Renal cortex interstitium (tissue), 11 donors: ENCODE data around the gene NGF. TPM values are rescaled to one million over a fixed set of nuclear protein-coding genes. Genes with fewer than 3 reads are reported as not detected.
A peak's percentile ranks its signal among the peaks of the same experiment; 100 is the strongest.
"Not testable (repeated sequence)": the region's sequence is repeated elsewhere in the genome, so short reads cannot be mapped to it uniquely, and the experiment has no call there.

Source experiments
- DNase-seq, 11 donors: peaks; one replicate each; pipeline ENCODE4 v3.0.0-alpha.2; 2013; ENCODE audit warnings: low read depth in 9 of 11, low spot score in 4 of 11; ENCODE audit errors: extremely low read depth in 1 of 11
- polyA plus RNA-seq, 3 donors: library from polyadenylated mRNA; unstranded; fragments of 120-200 nt; gene quantifications; one replicate each; pipeline ENCODE4 v1.2.1, GENCODE V29; 2013; ENCODE audit not compliant: insufficient read length in 3 of 3

The NGF gene
- polyA plus RNA-seq, 3 donors, result 1.1 to 2.5 (median 2.1) TPM

GRCh38 chr1:115314765-115315164 lies 23.3 kb downstream of the NGF start:
- no peak for DNase-seq

GRCh38 chr1:115314092-115314491 lies 24.0 kb downstream of the NGF start:
- DNase-seq, result no peak

- no peak for DNase-seq
These were observed 24.9 kb downstream of the NGF start for GRCh38 chr1:115313182-115313581.

- no peak for DNase-seq
These were observed 25.3 kb downstream of the NGF start for GRCh38 chr1:115312742-115313141.

GRCh38 chr1:115311474-115311989 lies 26.5 kb downstream of the NGF start:
- no peak for DNase-seq

GRCh38 chr1:115310581-115311473 lies 27.2 kb downstream of the NGF start:
- no peak for DNase-seq

GRCh38 chr1:115309504-115309903 lies 28.5 kb downstream of the NGF start:
- DNase-seq, result not testable (repeated sequence)

- no peak for DNase-seq
These were observed 29.1 kb downstream of the NGF start for GRCh38 chr1:115308969-115309368.

GRCh38 chr1:115307661-115308060 lies 30.4 kb downstream of the NGF start:
- DNase-seq, result no peak

GRCh38 chr1:115306146-115306545 lies 31.9 kb downstream of the NGF start:
- DNase-seq, result no peak

- no peak for DNase-seq
These were observed 34.7 kb downstream of the NGF start for GRCh38 chr1:115303364-115303763.

GRCh38 chr1:115302390-115302961 lies 35.6 kb downstream of the NGF start:
- DNase-seq, result no peak

- no peak for DNase-seq
These were observed 36.5 kb downstream of the NGF start for GRCh38 chr1:115301438-115302020.

- DNase-seq, result peak in 1 of 11 donors; percentile 9
These were observed 37.8 kb downstream of the NGF start for GRCh38 chr1:115300087-115300876.

GRCh38 chr1:115299266-115299665 lies 38.8 kb downstream of the NGF start:
- DNase-seq, result no peak

GRCh38 chr1:115296981-115297380 lies 41.1 kb downstream of the NGF start:
- DNase-seq, result no peak

- DNase-seq, result no peak
These were observed 41.9 kb downstream of the NGF start for GRCh38 chr1:115295904-115296696.

GRCh38 chr1:115293899-115294298 lies 44.1 kb downstream of the NGF start:
- no peak for DNase-seq

- DNase-seq, result no peak
These were observed 45.0 kb downstream of the NGF start for GRCh38 chr1:115293006-115293405.
